K562 (cell line): ENCODE measurements around the gene DNAJB12. TPM values are rescaled to one million over a fixed set of nuclear protein-coding genes. Genes with fewer than 3 reads are reported as not detected.

Source experiments
- BRD9 ChIP-seq: fragments of 450-650 bp; IDR thresholded peaks from 2 replicates; pipeline ENCODE4 v1.6.1; 2018; ENCODE audit warnings: low read depth; ENCODE audit not compliant: partially characterized antibody
- CBFA2T3 ChIP-seq: fragments of 450-650 bp; IDR thresholded peaks from 2 replicates; pipeline ENCODE4 v1.6.1; 2017
- CBX8 ChIP-seq: fragments of 200-600 bp; sonication (generic); IDR thresholded peaks from 2 replicates; pipeline ENCODE4 v1.6.1; 2012; ENCODE audit warnings: borderline replicate concordance, mixed run types, low read depth, mild to moderate bottlenecking, moderate library complexity, mixed read lengths, low read length, control low read depth, inconsistent platforms; ENCODE audit not compliant: poor library complexity, severe bottlenecking; ENCODE audit errors: extremely low read depth
- HNRNPH1 ChIP-seq: fragments of 200-400 bp; formaldehyde crosslinking; optimal IDR thresholded peaks from 2 replicates; pipeline ENCODE3; 2017; ENCODE audit warnings: low read depth, mild to moderate bottlenecking, low read length, moderate library complexity
- JUND ChIP-seq, 2 experiments: IDR thresholded peaks; 2 replicates in 1 of 2; 3 replicates in 1 of 2; pipeline ENCODE4 v1.6.1; 2011; ENCODE audit warnings: borderline replicate concordance in 2 of 2, low read depth in 2 of 2, low read length in 2 of 2, improper control_type of control experiment in 1 of 2, missing biosample characterization in 1 of 2, missing genetic modification characterization in 1 of 2, missing genetic modification reagents in 1 of 2
- LCOR ChIP-seq: sonication (generic); formaldehyde crosslinking; IDR thresholded peaks from 2 replicates; pipeline ENCODE4 v1.8.0; 2022; ENCODE audit warnings: mild to moderate bottlenecking, missing genetic modification reagents
- MXI1 ChIP-seq: IDR thresholded peaks from 2 replicates; pipeline ENCODE4 v1.6.1; 2011; ENCODE audit warnings: low read depth, mild to moderate bottlenecking, improper control_type of control experiment, low read length
- MYNN ChIP-seq, 2 experiments: sonication (generic); formaldehyde crosslinking in 1 of 2; IDR thresholded peaks; 2 replicates each; pipeline versions ENCODE4 v1.5.0 to v1.6.1; 2016 to 2020; ENCODE audit warnings: antibody characterized with exemption in 1 of 2, missing genetic modification reagents in 1 of 2
- NFIC ChIP-seq: fragments of 450-650 bp; IDR thresholded peaks from 2 replicates; pipeline ENCODE4 v1.6.1; 2017; ENCODE audit warnings: mild to moderate bottlenecking, inconsistent platforms
- RBM39 ChIP-seq: fragments of 200-400 bp; formaldehyde crosslinking; optimal IDR thresholded peaks from 2 replicates; pipeline ENCODE3; 2018; ENCODE audit warnings: low read depth, low read length
- SIX5 ChIP-seq, 2 experiments: IDR thresholded peaks; 2 replicates each; pipeline ENCODE4 v1.6.1; 2011; ENCODE audit warnings: low read length in 2 of 2, borderline replicate concordance in 1 of 2, low read depth in 1 of 2, mild to moderate bottlenecking in 1 of 2, moderate library complexity in 1 of 2; ENCODE audit not compliant: insufficient read depth in 1 of 2
- SMARCC2 ChIP-seq: fragments of 450-650 bp; IDR thresholded peaks from 2 replicates; pipeline ENCODE4 v1.6.1; 2017; ENCODE audit warnings: antibody characterized with exemption, moderate library complexity, mild to moderate bottlenecking, low read depth
- U2AF1 ChIP-seq: fragments of 200-400 bp; formaldehyde crosslinking; optimal IDR thresholded peaks from 2 replicates; pipeline ENCODE3; 2017; ENCODE audit warnings: mild to moderate bottlenecking, low read depth, low read length, moderate library complexity
- ZBTB7A ChIP-seq: IDR thresholded peaks from 2 replicates; pipeline ENCODE4 v1.6.1; 2011; ENCODE audit warnings: low read depth, mild to moderate bottlenecking, low read length, moderate library complexity, borderline replicate concordance; ENCODE audit not compliant: control insufficient read depth
- ZFP36 ChIP-seq: fragments of 150-350 bp; IDR thresholded peaks from 2 replicates; pipeline ENCODE4 v1.6.1; 2018; ENCODE audit warnings: low read length, low read depth; ENCODE audit not compliant: partially characterized antibody
- ZNF384 ChIP-seq: IDR thresholded peaks from 2 replicates; pipeline ENCODE4 v1.6.1; 2012; ENCODE audit warnings: low read depth, low read length, improper control_type of control experiment
- ZNF41 ChIP-seq: fragments of 250-450 bp; sonication (Bioruptor Pico); conservative IDR thresholded peaks from 2 replicates; pipeline ENCODE4 v1.4.0; 2020; ENCODE audit warnings: mild to moderate bottlenecking
- ZNF507 ChIP-seq: conservative IDR thresholded peaks from 2 replicates; pipeline ENCODE4 v1.6.1; 2017; ENCODE audit warnings: missing genetic modification characterization, missing compliant biosample characterization
- polyA plus RNA-seq, 8 experiments: library from polyadenylated mRNA; depleted of rRNA in 4 of 8; stranded (reverse) in 5 of 8; unstranded in 3 of 8; fragments of >200 nt; fragmentation: Nextera tagmentation in 2 of 8; fragmentation: Illumina TruSeq in 1 of 8; extraction: Ambion mirVana in 2 of 8; extraction: Trizol in 1 of 8; gene quantifications; 2 replicates each; pipeline versions ENCODE4 v1.2.1 to v1.2.3, GENCODE V29; 2011 to 2014; ENCODE audit warnings: inconsistent platforms in 1 of 8, missing spikeins in 1 of 8
- total RNA-seq, 7 experiments: library from RNA; depleted of rRNA in 6 of 7; stranded (reverse); fragments of >200 nt in 6 of 7; fragmentation: Illumina TruSeq in 2 of 7; extraction: Trizol in 2 of 7; gene quantifications; 2 replicates each; pipeline versions ENCODE4 v1.2.1 to v1.2.3, GENCODE V29; 2011 to 2021; ENCODE audit warnings: low replicate concordance in 1 of 7
- TF ChIP-seq, protein P1 (sequence below): fragments of 200-800 bp; sonication (Bioruptor generic); IDR thresholded peaks from 2 replicates; pipeline ENCODE4 v1.6.1; 2016; ENCODE audit warnings: missing genetic modification characterization, missing compliant biosample characterization
- TF ChIP-seq, protein P2 (sequence below): sonication (generic); formaldehyde crosslinking; IDR thresholded peaks from 2 replicates; pipeline ENCODE4 v1.9.0; 2022; ENCODE audit warnings: mild to moderate bottlenecking, missing genetic modification reagents

The DNAJB12 gene
- total and polyA plus RNA-seq, 9 of the 15 experiments (the other 6 are each of a cell fraction or from before 2014, with no cell fraction given): 3.5 to 31.5 (median 20.3) TPM

DNA sequence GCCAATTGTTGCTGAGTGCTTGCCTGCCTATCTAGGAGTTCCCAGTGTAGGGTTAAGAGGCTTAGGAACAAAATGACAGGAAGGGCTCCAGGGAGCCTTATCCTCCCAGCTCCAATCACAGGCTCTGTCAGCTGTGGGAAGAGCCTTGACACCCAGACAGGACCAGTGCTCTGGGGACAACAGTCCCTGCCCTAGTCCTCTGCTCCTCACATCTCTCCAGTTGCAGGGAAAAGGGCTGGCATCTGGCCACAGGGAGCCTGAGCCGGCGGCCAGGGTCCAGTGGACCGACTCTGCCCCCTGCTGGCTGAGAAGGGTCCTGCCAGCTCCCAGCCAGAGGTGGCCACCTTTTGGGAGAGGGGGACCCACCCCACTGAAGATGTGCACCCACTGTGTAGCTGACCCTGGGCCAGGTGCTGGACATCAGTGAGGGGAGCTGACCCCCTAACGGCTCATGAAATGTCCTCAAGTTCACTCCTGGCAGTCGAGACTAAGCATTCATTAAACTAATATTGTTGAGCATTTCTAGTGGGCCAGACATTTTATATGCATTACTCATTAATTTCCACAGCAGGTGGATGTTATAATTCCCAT lies 17.6 kb downstream of the DNAJB12 start (continued):
- TF ChIP-seq U2AF1: no peak
- TF ChIP-seq RBM39: peak; percentile 78
- peak; percentile 94 for TF ChIP-seq NFIC
- TF ChIP-seq SMARCC2: no peak
- TF ChIP-seq ZNF507 (tag): no peak
- TF ChIP-seq, protein P1, sequence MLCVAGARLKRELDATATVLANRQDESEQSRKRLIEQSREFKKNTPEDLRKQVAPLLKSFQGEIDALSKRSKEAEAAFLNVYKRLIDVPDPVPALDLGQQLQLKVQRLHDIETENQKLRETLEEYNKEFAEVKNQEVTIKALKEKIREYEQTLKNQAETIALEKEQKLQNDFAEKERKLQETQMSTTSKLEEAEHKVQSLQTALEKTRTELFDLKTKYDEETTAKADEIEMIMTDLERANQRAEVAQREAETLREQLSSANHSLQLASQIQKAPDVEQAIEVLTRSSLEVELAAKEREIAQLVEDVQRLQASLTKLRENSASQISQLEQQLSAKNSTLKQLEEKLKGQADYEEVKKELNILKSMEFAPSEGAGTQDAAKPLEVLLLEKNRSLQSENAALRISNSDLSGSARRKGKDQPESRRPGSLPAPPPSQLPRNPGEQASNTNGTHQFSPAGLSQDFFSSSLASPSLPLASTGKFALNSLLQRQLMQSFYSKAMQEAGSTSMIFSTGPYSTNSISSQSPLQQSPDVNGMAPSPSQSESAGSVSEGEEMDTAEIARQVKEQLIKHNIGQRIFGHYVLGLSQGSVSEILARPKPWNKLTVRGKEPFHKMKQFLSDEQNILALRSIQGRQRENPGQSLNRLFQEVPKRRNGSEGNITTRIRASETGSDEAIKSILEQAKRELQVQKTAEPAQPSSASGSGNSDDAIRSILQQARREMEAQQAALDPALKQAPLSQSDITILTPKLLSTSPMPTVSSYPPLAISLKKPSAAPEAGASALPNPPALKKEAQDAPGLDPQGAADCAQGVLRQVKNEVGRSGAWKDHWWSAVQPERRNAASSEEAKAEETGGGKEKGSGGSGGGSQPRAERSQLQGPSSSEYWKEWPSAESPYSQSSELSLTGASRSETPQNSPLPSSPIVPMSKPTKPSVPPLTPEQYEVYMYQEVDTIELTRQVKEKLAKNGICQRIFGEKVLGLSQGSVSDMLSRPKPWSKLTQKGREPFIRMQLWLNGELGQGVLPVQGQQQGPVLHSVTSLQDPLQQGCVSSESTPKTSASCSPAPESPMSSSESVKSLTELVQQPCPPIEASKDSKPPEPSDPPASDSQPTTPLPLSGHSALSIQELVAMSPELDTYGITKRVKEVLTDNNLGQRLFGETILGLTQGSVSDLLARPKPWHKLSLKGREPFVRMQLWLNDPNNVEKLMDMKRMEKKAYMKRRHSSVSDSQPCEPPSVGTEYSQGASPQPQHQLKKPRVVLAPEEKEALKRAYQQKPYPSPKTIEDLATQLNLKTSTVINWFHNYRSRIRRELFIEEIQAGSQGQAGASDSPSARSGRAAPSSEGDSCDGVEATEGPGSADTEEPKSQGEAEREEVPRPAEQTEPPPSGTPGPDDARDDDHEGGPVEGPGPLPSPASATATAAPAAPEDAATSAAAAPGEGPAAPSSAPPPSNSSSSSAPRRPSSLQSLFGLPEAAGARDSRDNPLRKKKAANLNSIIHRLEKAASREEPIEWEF (CRISPR knock-in tag): no peak
- no peak for TF ChIP-seq MXI1
- TF ChIP-seq HNRNPH1: no peak
- peak; percentile 19; the same call in 1 of the 2 replicates for TF ChIP-seq JUND (IDR thresholded peaks at IDR 0.05; ENCODE audit: borderline replicate concordance, low read depth, low read length)
- no peak; the same call in 2 of the 3 replicates for TF ChIP-seq JUND (tag; IDR thresholded peaks at IDR 0.05; ENCODE audit: borderline replicate concordance, low read depth, low read length)
- 0 out of 2 replicates have a peak, but pooled peaks have one; percentile 32 for TF ChIP-seq ZBTB7A
- no peak for TF ChIP-seq LCOR (CRISPR knock-in tag)
- no peak for TF ChIP-seq SIX5 (IDR thresholded peaks at IDR 0.05; ENCODE audit: borderline replicate concordance in 1 of 2, insufficient read depth in 1 of 2, low read depth in 1 of 2, low read length in 2 of 2)
- TF ChIP-seq ZNF41 (CRISPR knock-in tag): no peak
- TF ChIP-seq ZNF384: 0 out of 2 replicates have a peak, but pooled peaks have one; percentile 40
- TF ChIP-seq, protein P2, sequence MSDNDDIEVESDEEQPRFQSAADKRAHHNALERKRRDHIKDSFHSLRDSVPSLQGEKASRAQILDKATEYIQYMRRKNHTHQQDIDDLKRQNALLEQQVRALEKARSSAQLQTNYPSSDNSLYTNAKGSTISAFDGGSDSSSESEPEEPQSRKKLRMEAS: 0 out of 2 replicates have a peak, but pooled peaks have one; percentile 34
- peak; percentile 18 for TF ChIP-seq ZFP36
- TF ChIP-seq CBX8: no peak
- TF ChIP-seq CBFA2T3: no peak
- TF ChIP-seq BRD9: peak; percentile 45
- 0 out of 2 replicates have a peak, but pooled peaks have one; percentile 40 for TF ChIP-seq MYNN (IDR thresholded peaks at IDR 0.05)
- no peak for TF ChIP-seq MYNN (CRISPR knock-in tag; IDR thresholded peaks at IDR 0.05)
